ENCODE measurements around the gene FAM98C. TPM values are rescaled to one million over a fixed set of nuclear protein-coding genes. Genes with fewer than 3 reads are reported as not detected.
"Not testable (repeated sequence)": the region's sequence is repeated elsewhere in the genome, so short reads cannot be mapped to it uniquely, and the experiment has no call there.

The FAM98C gene
- total RNA-seq, 1 donor from 2014 or later = 37.1 TPM

DNA sequence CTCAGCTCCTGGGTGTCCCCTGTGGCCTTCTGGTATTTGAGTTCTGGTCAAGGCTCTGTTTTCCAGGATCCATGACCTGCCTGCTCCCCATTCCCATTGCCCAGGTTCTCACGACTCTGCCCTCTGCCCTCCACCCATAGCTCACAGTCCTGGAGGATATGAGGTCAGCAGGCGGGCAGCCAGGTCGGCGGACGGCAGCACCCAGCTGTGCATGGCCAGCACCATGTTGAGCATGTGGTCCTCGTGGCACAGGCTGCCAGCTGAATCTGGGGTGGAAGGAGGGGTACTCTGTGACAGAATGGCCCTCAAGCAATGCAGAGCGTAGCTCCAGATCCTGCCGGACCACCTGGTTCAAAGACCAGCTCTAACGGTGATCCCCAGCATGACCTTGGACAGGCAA lies 18.0 kb downstream of the FAM98C start:
- H3K4me3 ChIP-seq (ENCODE audit: low read depth, low read length) = no peak overlapping the region
- DNase-seq (ENCODE audit: low read depth) = no peak
- TF ChIP-seq, protein P1, sequence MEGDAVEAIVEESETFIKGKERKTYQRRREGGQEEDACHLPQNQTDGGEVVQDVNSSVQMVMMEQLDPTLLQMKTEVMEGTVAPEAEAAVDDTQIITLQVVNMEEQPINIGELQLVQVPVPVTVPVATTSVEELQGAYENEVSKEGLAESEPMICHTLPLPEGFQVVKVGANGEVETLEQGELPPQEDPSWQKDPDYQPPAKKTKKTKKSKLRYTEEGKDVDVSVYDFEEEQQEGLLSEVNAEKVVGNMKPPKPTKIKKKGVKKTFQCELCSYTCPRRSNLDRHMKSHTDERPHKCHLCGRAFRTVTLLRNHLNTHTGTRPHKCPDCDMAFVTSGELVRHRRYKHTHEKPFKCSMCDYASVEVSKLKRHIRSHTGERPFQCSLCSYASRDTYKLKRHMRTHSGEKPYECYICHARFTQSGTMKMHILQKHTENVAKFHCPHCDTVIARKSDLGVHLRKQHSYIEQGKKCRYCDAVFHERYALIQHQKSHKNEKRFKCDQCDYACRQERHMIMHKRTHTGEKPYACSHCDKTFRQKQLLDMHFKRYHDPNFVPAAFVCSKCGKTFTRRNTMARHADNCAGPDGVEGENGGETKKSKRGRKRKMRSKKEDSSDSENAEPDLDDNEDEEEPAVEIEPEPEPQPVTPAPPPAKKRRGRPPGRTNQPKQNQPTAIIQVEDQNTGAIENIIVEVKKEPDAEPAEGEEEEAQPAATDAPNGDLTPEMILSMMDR (conservative IDR thresholded peaks at IDR 0.05; ENCODE audit: low read depth, low read length) = no peak

DNA sequence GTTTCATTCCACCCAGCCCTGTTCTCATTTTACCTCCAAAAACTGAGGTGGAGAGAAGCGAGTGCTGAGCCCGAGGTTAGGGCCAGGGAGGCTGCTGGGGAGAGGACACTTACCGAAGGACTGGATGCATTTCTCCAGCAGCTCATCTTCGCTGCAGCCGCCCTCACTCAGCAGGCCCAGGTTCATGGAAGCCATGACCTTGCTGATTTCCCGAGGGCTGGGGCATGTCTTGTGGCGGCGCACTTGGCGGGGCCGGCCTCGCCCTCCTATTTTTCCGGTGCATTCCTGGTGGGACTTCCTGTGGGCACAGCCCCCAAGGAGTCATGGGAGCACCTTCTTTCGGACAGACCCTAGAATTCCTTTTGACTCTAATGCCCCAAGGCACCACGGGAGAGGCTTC lies 19.0 kb downstream of the FAM98C start:
- TF ChIP-seq, protein P1 (conservative IDR thresholded peaks at IDR 0.05; ENCODE audit: low read depth, low read length) = no peak
- no peak for DNase-seq (ENCODE audit: low read depth)
- H3K4me3 ChIP-seq (ENCODE audit: low read depth, low read length) = no peak overlapping the region

DNA sequence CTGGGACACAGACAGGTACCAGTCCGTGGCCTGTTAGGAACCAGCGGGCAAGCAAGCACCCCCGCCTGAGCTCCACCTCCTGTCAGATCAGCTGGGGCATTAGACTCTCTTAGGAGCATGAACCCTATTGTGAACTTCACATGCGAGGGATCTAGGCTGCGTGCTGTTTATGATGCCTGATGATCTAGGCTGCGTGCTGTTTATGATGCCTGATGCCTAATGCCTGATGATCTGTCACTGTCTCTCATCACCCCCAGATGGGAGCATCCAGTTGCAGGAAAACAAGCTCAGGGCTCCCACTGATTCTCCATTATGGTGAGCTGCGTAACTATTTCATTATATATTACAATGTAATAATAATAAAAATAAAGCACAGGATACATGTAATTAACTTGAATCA lies 19.5 kb downstream of the FAM98C start:
- no peak for DNase-seq (ENCODE audit: low read depth)
- H3K4me3 ChIP-seq (ENCODE audit: low read depth, low read length) = no peak overlapping the region
- TF ChIP-seq, protein P1 (conservative IDR thresholded peaks at IDR 0.05; ENCODE audit: low read depth, low read length) = no peak

DNA sequence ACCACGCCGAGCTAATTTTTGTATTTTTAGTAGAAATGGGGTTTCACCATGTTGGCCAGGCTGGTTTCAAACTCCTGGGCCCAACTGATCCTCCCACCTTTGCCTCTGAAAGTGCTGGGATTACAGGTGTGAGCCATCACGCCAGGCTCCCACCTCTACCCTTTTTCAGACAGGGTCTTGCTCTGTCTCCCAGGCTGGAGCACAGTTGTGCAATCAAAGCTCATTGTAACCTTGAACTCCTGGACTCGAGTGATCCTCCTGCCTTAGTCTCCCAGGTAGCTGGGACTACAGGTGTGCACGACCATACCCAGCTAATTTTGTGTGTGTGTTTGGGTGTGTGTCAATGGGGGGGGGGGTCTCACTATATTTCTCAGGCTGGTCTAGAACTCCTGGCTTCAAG lies 21.4 kb downstream of the FAM98C start:
- DNase-seq (ENCODE audit: low read depth) = no peak
- H3K4me3 ChIP-seq (ENCODE audit: low read depth, low read length) = no peak overlapping the region
- TF ChIP-seq, protein P1 (conservative IDR thresholded peaks at IDR 0.05; ENCODE audit: low read depth, low read length) = no peak

DNA sequence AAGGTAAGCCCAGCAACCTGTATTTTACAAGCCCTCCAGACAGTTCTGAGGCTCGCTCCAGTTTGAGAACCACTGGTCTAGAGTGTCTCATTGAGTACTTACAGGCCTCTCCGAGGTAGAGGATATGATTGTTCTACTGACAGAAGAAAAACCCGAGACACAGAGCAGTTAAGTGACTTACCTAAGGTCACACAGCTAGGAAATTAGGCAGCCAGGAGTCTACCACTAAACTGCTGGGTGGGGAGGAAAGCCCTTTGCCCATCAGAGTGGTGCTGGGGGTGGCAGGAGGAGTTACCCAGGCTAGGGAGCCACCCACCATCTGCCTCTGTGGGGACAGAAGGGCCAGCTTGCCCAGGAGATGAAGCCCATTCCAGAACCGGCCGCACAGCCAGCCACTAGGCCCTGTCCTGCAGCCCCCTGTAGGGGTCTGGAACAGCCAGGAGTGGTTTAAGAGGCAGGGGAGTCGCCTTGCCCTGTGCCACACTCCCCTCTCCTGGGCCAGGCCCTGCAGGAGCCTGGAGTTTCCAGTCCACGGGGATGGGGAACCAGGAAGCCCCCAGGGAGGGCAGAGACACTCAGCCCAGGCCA lies 22.4 kb downstream of the FAM98C start:
- DNase-seq (ENCODE audit: low read depth) = no peak
- TF ChIP-seq, protein P1 (conservative IDR thresholded peaks at IDR 0.05; ENCODE audit: low read depth, low read length) = no peak
- no peak overlapping the region for H3K4me3 ChIP-seq (ENCODE audit: low read depth, low read length)

DNA sequence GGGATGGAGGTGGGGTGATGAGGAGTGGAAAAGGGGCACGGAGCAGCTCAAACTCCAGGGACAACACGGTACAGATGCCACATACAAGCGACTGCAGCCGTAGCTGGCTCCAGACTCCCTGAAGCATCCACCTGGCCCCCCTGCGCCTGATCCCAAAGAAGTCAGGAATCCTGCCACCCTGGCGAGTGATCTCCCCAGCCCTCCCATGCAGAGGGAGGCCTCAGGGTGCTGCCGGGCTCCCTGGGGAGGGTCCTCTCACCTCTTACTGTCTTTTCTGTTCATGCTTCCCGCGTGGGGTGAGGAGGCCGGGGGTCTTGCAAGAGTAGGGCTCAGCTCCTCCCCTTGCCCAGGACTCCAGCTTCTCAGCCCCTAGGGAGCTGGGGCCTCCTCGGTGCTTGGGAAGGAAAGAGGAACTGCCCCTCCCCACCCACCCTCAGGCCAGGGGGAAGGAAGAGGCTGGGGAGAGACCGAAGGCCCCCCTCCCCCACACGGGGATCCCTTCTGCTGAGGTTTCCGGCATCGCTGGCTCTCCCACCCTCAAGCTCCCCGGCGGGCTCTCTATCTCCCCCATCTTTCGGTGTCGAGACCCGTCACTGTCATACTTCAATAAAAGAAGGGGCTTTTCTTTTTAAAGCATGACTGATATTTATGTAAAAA lies 23.0 kb downstream of the FAM98C start, which contains the start of gene RASGRP4:
TSS of gene RASGRP4 (minus strand) at position 410 of the 657 bp plus-strand sequence. CDS start at position 282, 128 bp downstream.
- DNase-seq (ENCODE audit: low read depth) = no peak
- TF ChIP-seq, protein P1 (conservative IDR thresholded peaks at IDR 0.05; ENCODE audit: low read depth, low read length) = no peak
- H3K4me3 ChIP-seq (ENCODE audit: low read depth, low read length) = no peak within 1 kb of the TSS

DNA sequence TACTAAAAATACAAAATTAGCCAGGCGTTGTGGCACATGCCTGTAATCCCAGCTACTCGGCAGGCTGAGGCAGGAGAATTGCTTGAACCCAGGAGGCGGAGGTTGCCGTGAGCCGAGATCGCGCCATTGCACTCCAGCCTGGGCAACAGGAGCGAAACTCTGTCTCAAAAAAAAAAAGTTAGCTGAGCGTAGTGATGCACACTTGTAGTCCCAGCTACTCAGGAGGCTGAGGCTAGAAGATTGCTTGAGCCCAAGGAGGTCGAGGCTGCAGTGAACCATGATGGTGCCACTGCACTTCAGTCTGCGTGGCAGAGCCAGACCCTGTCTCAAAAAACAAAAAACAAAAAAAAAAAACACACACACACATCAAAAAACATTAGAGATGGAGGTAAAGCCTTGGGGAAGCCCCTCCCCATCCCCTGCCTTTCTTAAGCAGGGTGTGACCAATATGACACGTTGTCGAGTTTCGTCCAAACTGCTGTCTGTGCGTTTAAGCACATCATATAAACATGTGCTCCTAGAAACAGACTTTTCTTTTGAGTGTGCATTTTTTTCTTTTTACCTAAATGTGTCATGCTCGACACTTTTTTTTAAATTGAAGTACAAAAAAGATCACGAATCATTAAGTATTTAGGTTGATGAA lies 24.3 kb downstream of the FAM98C start:
- not testable (repeated sequence) for DNase-seq (ENCODE audit: low read depth); H3K4me3 ChIP-seq (ENCODE audit: low read depth, low read length)

Measured in epithelial cell of proximal tubule (primary cell).